HepG2 (cell line): Measurements from ENCODE around the gene ATRN. TPM values are rescaled to one million over a fixed set of nuclear protein-coding genes. Genes with fewer than 3 reads are reported as not detected.

ENCODE experiments used
- ATAC-seq: fragments of 200-7000 bp; cut with Tn5 transposase; 3 replicates; pipeline ENCODE4 v1.9.1; 2020; ENCODE audit warnings: mild to moderate bottlenecking, moderate library complexity
- BruUV-seq: library from RNA; stranded (reverse); fragments of 400-500 nt; replicated peaks from 2 replicates; lab custom pipeline; 2021; lab: Mats Ljungman, UMichigan
- CTCF ChIA-PET: fragments of 300-600 bp; formaldehyde crosslinking; extraction: SDS; loops from one replicate; lab custom pipeline; 2021; ENCODE audit warnings: low total read pairs, inconsistent platforms, low intra/inter-chr PET ratio; lab: Yijun Ruan, JAX
- POLR2A ChIA-PET: fragments of 350-600 bp; sonication (Branson Sonifier 250); formaldehyde crosslinking; loops from one replicate; lab custom pipeline; 2020; ENCODE audit warnings: antibody characterized with exemption, inconsistent platforms; lab: Yijun Ruan, JAX
- DNase-seq: peaks from one replicate; pipeline ENCODE4 v3.0.0-alpha.2; 2015; ENCODE audit warnings: low spot score
- FAIRE-seq: peaks from 3 replicates; lab custom pipeline; 2011; peaks lifted over from hg19 to GRCh38; lab: Jason Lieb, UNC
- H2AFZ ChIP-seq: one replicate; pipeline ENCODE4 v1.6.1; 2011; ENCODE audit warnings: low read length, inconsistent platforms
- H3K27ac ChIP-seq: fragments of 300-600 bp; 3 replicates; pipeline ENCODE4 v1.8.0; 2011; ENCODE audit warnings: mixed run types, mild to moderate bottlenecking, mixed read lengths, low read length, inconsistent platforms; ENCODE audit not compliant: insufficient read depth; ENCODE audit errors: extremely low read length
- H3K27me3 ChIP-seq, 2 experiments: fragments of 200-600 bp in 1 of 2; 2 replicates in 1 of 2; 3 replicates in 1 of 2; pipeline versions ENCODE4 v1.6.0 to v1.8.0; 2011; ENCODE audit warnings: low read length in 2 of 2, mild to moderate bottlenecking in 2 of 2, moderate library complexity in 2 of 2, inconsistent platforms in 1 of 2; ENCODE audit not compliant: insufficient read depth in 2 of 2, control insufficient read depth in 1 of 2
- H3K36me3 ChIP-seq, 2 experiments: fragments of 200-600 bp in 1 of 2; replicated peaks in 1 of 2; 2 replicates in 1 of 2; 3 replicates in 1 of 2; pipeline versions ENCODE4 v1.5.1 to v1.8.0; 2011; ENCODE audit warnings: low read length in 2 of 2, inconsistent platforms in 1 of 2; ENCODE audit not compliant: insufficient read depth in 2 of 2, control insufficient read depth in 1 of 2
- H3K4me1 ChIP-seq: 2 replicates; pipeline ENCODE4 v1.5.1; 2012; ENCODE audit warnings: low read length, inconsistent platforms; ENCODE audit not compliant: insufficient read depth
- H3K4me2 ChIP-seq: 2 replicates; pipeline ENCODE4 v1.6.0; 2011; ENCODE audit warnings: low read depth, low read length, inconsistent platforms
- H3K4me3 ChIP-seq, 3 experiments: fragments of 200-600 bp in 1 of 3; sonication (generic), shearing (Covaris generic) in 1 of 3; replicated peaks in 1 of 3; 2 replicates each; pipeline ENCODE4 v1.5.1; 2011 to 2016; ENCODE audit warnings: low read length in 3 of 3, inconsistent platforms in 2 of 3, low read depth in 2 of 3, mild to moderate bottlenecking in 2 of 3, control low read depth in 1 of 3, mixed read lengths in 1 of 3; ENCODE audit not compliant: insufficient read depth in 1 of 3
- H3K79me2 ChIP-seq: one replicate; pipeline ENCODE4 v1.6.1; 2011; ENCODE audit warnings: low read length, inconsistent platforms; ENCODE audit not compliant: insufficient read depth
- H3K9ac ChIP-seq: 2 replicates; pipeline ENCODE4 v1.6.0; 2011; ENCODE audit warnings: mild to moderate bottlenecking, low read depth, low read length, inconsistent platforms; ENCODE audit not compliant: insufficient read depth
- H3K9me3 ChIP-seq: 2 replicates; pipeline ENCODE4 v1.5.1; 2012; ENCODE audit warnings: mild to moderate bottlenecking, low read length
- H4K20me1 ChIP-seq: 2 replicates; pipeline ENCODE4 v1.6.0; 2011; ENCODE audit warnings: inconsistent platforms, mild to moderate bottlenecking, low read length, moderate library complexity; ENCODE audit not compliant: insufficient read depth
- ATF1 ChIP-seq: IDR thresholded peaks from 2 replicates; pipeline ENCODE4 v1.6.1; 2016; ENCODE audit warnings: mild to moderate bottlenecking, control low read depth
- HHEX ChIP-seq: IDR thresholded peaks from 2 replicates; pipeline ENCODE4 v1.6.1; 2016; ENCODE audit warnings: control low read depth
- KLF12 ChIP-seq: sonication (generic); formaldehyde crosslinking; IDR thresholded peaks from 2 replicates; pipeline ENCODE4 v1.4.0; 2020; ENCODE audit warnings: missing genetic modification reagents, borderline replicate concordance
- TMF1 ChIP-seq: sonication (generic); formaldehyde crosslinking; IDR thresholded peaks from 2 replicates; pipeline ENCODE4 v1.8.1; 2022; ENCODE audit warnings: low read depth, missing genetic modification reagents
- ZNF101 ChIP-seq: sonication (generic); formaldehyde crosslinking; IDR thresholded peaks from 2 replicates; pipeline ENCODE4 v1.4.0; 2020; ENCODE audit warnings: mild to moderate bottlenecking, low read depth, missing genetic modification reagents, borderline replicate concordance
- ZNF3 ChIP-seq: IDR thresholded peaks from 2 replicates; pipeline ENCODE4 v1.7.0; 2017; ENCODE audit warnings: inconsistent platforms
- ZNF761 ChIP-seq: sonication (generic); formaldehyde crosslinking; conservative IDR thresholded peaks from 2 replicates; pipeline ENCODE4 v1.4.0; 2020; ENCODE audit warnings: mild to moderate bottlenecking, missing genetic modification reagents
- ZNF781 ChIP-seq: sonication (generic); formaldehyde crosslinking; IDR thresholded peaks from 2 replicates; pipeline ENCODE4 v1.5.1; 2020; ENCODE audit warnings: borderline replicate concordance, mild to moderate bottlenecking, missing genetic modification reagents; ENCODE audit errors: not compliant biosample characterization
- ZNF788 ChIP-seq: sonication (generic); formaldehyde crosslinking; IDR thresholded peaks from 2 replicates; pipeline ENCODE4 v1.5.0; 2020; ENCODE audit warnings: mild to moderate bottlenecking, missing genetic modification reagents, borderline replicate concordance
- WGBS: methylation state at CpG from one replicate; pipeline ENCODE4 v1.1.6; 2017; ENCODE audit warnings: low lambda C conversion rate; 5-methylcytosine and 5-hydroxymethylcytosine counted together
- in situ Hi-C: cut with HindIII; loops from 2 replicates; pipeline ENCODE4 v1.10.0; 2017; ENCODE audit warnings: low pct_unique_long_range_greater_than_20kb; ENCODE audit not compliant: extremely low pct_ligation_motif_present
- intact Hi-C: fragments of 100-400 bp; cut with micrococcal nuclease; formaldehyde crosslinking; loops from one replicate; pipeline ENCODE4 v1.10.0; 2022; ENCODE audit not compliant: unreplicated experiment
- polyA plus RNA-seq, 8 experiments: library from polyadenylated mRNA; depleted of rRNA in 3 of 8; stranded (reverse) in 7 of 8; unstranded in 1 of 8; fragments of >200 nt; fragmentation: Illumina TruSeq in 4 of 8; extraction: Trizol in 4 of 8; gene quantifications; 2 replicates each; pipeline versions ENCODE4 v1.2.1 to v1.2.3, GENCODE V29; 2011 to 2016; ENCODE audit warnings: low read depth in 4 of 8, missing spikeins in 1 of 8, mixed read lengths in 1 of 8; ENCODE audit not compliant: insufficient read depth in 1 of 8
- total RNA-seq, 5 experiments: library from RNA; depleted of rRNA; stranded (reverse); fragments of >200 nt; fragmentation: Illumina TruSeq; extraction: Trizol; gene quantifications; 2 replicates each; pipeline ENCODE4 v1.2.3, GENCODE V29; 2016; ENCODE audit warnings: low read depth in 1 of 5
- TF ChIP-seq, protein P1 (sequence below): sonication (generic); formaldehyde crosslinking; IDR thresholded peaks from 2 replicates; pipeline ENCODE4 v1.5.0; 2020; ENCODE audit warnings: mild to moderate bottlenecking, missing genetic modification reagents
- TF ChIP-seq, protein P2 (sequence below): sonication (generic); formaldehyde crosslinking; IDR thresholded peaks from 2 replicates; pipeline ENCODE4 v1.8.1; 2023; ENCODE audit warnings: mild to moderate bottlenecking, inconsistent platforms, moderate library complexity, missing genetic modification reagents, borderline replicate concordance
- TF ChIP-seq, protein P3 (sequence below): IDR thresholded peaks from 2 replicates; pipeline ENCODE4 v1.6.1; 2016; ENCODE audit warnings: low read depth
- TF ChIP-seq, protein P4 (sequence below): sonication (generic); formaldehyde crosslinking; IDR thresholded peaks from 2 replicates; pipeline ENCODE4 v1.9.0; 2021; ENCODE audit warnings: missing genetic modification reagents, mild to moderate bottlenecking, borderline replicate concordance

The ATRN gene
- total and polyA plus RNA-seq, 2 of the 13 experiments (the other 11 are each of a cell fraction or from before 2014, with no cell fraction given): 44.2 to 81.1 TPM

DNA sequence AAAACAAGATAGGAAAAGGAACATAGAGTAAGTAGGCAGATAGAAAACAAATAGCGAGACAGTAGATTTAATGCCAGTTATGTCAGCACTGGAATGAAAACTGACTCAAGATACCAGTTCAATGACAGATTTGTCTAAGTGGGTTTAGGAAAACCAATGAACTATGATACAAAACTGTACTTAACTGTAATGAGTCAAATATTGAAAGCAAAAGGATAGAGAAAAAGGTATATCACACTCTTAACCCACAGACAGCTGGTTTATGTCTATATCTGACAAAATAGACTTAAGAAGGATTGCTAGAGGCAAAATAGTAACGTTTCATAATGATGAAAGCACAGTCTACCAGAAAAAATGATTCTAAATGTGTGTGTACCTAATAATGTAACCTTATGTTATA is 38.2 kb downstream of the ATRN start (continued):
- TF ChIP-seq, protein P1, sequence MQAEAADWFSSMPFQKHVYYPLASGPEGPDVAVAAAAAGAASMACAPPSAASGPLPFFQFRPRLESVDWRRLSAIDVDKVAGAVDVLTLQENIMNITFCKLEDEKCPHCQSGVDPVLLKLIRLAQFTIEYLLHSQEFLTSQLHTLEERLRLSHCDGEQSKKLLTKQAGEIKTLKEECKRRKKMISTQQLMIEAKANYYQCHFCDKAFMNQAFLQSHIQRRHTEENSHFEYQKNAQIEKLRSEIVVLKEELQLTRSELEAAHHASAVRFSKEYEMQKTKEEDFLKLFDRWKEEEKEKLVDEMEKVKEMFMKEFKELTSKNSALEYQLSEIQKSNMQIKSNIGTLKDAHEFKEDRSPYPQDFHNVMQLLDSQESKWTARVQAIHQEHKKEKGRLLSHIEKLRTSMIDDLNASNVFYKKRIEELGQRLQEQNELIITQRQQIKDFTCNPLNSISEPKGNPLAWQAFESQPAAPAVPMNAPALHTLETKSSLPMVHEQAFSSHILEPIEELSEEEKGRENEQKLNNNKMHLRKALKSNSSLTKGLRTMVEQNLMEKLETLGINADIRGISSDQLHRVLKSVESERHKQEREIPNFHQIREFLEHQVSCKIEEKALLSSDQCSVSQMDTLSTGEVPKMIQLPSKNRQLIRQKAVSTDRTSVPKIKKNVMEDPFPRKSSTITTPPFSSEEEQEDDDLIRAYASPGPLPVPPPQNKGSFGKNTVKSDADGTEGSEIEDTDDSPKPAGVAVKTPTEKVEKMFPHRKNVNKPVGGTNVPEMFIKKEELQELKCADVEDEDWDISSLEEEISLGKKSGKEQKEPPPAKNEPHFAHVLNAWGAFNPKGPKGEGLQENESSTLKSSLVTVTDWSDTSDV (CRISPR knock-in tag): no peak
- no peak for TF ChIP-seq KLF12
- TF ChIP-seq TMF1 (CRISPR knock-in tag): no peak
- TF ChIP-seq ATF1 (CRISPR knock-in tag): no peak
- TF ChIP-seq ZNF781 (CRISPR knock-in tag): no peak

DNA sequence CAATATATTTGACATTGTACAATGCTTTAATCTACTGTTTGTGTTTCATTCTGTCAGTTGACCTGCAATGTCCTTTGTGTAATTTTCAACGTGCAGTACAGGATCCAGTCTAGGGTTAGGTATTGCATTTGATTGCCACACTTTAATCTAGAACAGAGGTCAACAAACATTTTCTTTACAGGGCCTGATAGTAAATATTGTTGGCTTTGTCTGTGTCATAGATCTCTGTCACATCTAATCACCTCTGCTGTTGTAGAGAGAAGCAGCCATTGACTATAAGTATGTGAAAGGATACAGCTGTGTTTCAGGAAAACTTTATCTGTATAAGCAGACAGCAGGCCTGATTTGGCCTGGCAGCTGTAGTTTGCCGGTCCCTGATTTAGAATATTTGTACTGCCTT is 39.3 kb downstream of the ATRN start:
- in situ Hi-C loops (no loop called here), intact Hi-C loops (loop anchor here (5.0 kb wide), 1 partner anchor 38 kb away; the partner anchor contains the start of gene ATRN)
- no peaks in the 10 kb centered on the region for H4K20me1 ChIP-seq
- POLR2A ChIA-PET: interaction anchor here (0.7 to 0.9 kb wide), 3 partner anchors 17 to 41 kb away, joined by 3 to 5 read pairs (median 3); partner anchors contain the start of gene ATRN
- no peak overlapping the region for H2AFZ ChIP-seq
- CTCF ChIA-PET: no interaction called here
- H3K27ac ChIP-seq: peak overlapping the region; percentile 55
- WGBS: 18% methylated on average over 2 of the region's 2 CpGs
- ATAC-seq (peak; percentile 99), FAIRE-seq (peak; percentile 59), DNase-seq (peak; percentile 87)
- H3K79me2 ChIP-seq: peaks cover 19% of the 10 kb centered on the region
- BruUV-seq: no TSS peak
- H3K9ac ChIP-seq: peak overlapping the region; percentile 26; the same call in 1 of the 2 replicates
- no peaks in the 10 kb centered on the region for H3K9me3 ChIP-seq
- peaks cover 30% of the 10 kb centered on the region for H3K4me1 ChIP-seq
- H3K4me3 ChIP-seq: no peak overlapping the region
- no peaks in the 10 kb centered on the region for H3K36me3 ChIP-seq
- peak overlapping the region; percentile 27; the same call in 1 of the 2 replicates for H3K4me2 ChIP-seq
- H3K27me3 ChIP-seq: no peaks in the 10 kb centered on the region
- peak; percentile 66; the same call in 1 of the 2 replicates for TF ChIP-seq HHEX (CRISPR knock-in tag)
- TF ChIP-seq ZNF788 (CRISPR knock-in tag): no peak
- TF ChIP-seq ZNF3 (CRISPR knock-in tag): peak; percentile 64; the same call in 1 of the 2 replicates
- TF ChIP-seq, protein P2, sequence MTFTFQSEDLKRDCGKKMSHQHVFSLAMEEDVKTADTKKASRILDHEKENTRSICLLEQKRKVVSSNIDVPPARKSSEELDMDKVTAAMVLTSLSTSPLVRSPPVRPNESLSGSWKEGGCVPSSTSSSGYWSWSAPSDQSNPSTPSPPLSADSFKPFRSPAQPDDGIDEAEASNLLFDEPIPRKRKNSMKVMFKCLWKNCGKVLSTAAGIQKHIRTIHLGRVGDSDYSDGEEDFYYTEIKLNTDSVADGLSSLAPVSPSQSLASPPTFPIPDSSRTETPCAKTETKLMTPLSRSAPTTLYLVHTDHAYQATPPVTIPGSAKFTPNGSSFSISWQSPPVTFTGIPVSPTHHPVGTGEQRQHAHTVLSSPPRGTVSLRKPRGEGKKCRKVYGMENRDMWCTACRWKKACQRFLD (CRISPR knock-in tag): no peak
- TF ChIP-seq, protein P3, sequence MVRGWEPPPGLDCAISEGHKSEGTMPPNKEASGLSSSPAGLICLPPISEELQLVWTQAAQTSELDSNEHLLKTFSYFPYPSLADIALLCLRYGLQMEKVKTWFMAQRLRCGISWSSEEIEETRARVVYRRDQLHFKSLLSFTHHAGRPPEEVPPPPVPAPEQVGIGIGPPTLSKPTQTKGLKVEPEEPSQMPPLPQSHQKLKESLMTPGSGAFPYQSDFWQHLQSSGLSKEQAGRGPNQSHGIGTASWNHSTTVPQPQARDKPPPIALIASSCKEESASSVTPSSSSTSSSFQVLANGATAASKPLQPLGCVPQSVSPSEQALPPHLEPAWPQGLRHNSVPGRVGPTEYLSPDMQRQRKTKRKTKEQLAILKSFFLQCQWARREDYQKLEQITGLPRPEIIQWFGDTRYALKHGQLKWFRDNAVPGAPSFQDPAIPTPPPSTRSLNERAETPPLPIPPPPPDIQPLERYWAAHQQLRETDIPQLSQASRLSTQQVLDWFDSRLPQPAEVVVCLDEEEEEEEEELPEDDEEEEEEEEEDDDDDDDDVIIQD: peak; percentile 84; the same call in 1 of the 2 replicates
- no peak for TF ChIP-seq ZNF761 (CRISPR knock-in tag)
- TF ChIP-seq ZNF101 (CRISPR knock-in tag): no peak
- TF ChIP-seq, protein P4, sequence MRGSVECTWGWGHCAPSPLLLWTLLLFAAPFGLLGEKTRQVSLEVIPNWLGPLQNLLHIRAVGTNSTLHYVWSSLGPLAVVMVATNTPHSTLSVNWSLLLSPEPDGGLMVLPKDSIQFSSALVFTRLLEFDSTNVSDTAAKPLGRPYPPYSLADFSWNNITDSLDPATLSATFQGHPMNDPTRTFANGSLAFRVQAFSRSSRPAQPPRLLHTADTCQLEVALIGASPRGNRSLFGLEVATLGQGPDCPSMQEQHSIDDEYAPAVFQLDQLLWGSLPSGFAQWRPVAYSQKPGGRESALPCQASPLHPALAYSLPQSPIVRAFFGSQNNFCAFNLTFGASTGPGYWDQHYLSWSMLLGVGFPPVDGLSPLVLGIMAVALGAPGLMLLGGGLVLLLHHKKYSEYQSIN: no peak
